ENCODE results near the gene ZNF398.

DNA sequence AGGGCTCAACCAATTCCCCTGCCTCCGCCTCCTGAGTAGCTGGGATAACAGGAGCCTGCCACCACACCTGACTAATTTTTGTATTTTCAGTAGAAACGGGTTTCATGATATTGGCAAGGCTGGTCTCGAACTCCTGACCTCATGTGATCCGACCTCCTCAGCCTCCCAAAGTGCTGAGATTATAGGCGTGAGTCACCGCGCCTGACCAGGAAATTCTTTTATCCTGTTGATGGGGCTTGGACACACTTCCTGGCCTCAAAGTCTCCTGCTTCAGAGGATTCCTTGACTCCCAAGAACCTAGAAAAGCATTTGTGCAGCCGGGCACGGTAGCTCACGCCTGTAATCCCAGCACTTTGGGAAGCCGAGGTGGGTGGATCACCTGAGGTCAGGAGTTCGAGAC is 37.3 kb upstream of the ZNF398 start:
- TF ChIP-seq CTCF (IDR thresholded peaks at IDR 0.05) = no peak
- TF ChIP-seq POLR2AphosphoS5 (IDR thresholded peaks at IDR 0.05) = no peak
